HCT116 (cell line): Measurements from ENCODE around the gene CDR2. TPM values are rescaled to one million over a fixed set of nuclear protein-coding genes. Genes with fewer than 3 reads are reported as not detected.

Experiments used
- ATAC-seq: fragments of 200-7000 bp; cut with Tn5 transposase; 2 replicates; pipeline ENCODE4 v1.9.1; 2020; ENCODE audit warnings: mild to moderate bottlenecking, moderate library complexity
- BruUV-seq: library from RNA; stranded (reverse); fragments of 400-500 nt; replicated peaks from 2 replicates; lab custom pipeline; 2021; lab: Mats Ljungman, UMichigan
- CTCF ChIA-PET: fragments of 300-600 bp; sonication (Branson Sonifier 250); formaldehyde crosslinking; loops from one replicate; lab custom pipeline; 2021; ENCODE audit warnings: antibody characterized with exemption; lab: Charles Lee
- POLR2A ChIA-PET: fragments of 300-600, 350-600 bp; sonication (Branson Sonifier 250); formaldehyde crosslinking; loops from one replicate; lab custom pipeline; 2021; ENCODE audit warnings: antibody characterized with exemption; lab: Charles Lee
- RAD21 ChIA-PET, 2 experiments: fragments of 300-600 bp; sonication (Branson Sonifier 250); formaldehyde crosslinking; loops; one replicate each; lab custom pipeline; 2023; ENCODE audit warnings: low total read pairs in 2 of 2; ENCODE audit not compliant: uncharacterized antibody in 2 of 2, unreplicated experiment in 2 of 2, low non-redundant PET in 1 of 2; lab: Charles Lee
- DNase-seq: peaks from one replicate; pipeline ENCODE4 v3.0.0-alpha.2; 2010; ENCODE audit warnings: low read depth, low spot score
- H2AFZ ChIP-seq: fragments of 200-600 bp; shearing (Covaris generic), sonication (generic); 2 replicates; pipeline ENCODE4 v1.6.1; 2017; ENCODE audit warnings: low read depth, mixed run types, mixed read lengths, antibody characterized with exemption, low read length; ENCODE audit not compliant: poor library complexity, severe bottlenecking
- H3K27ac ChIP-seq: 2 replicates; pipeline ENCODE4 v1.5.1; 2012; ENCODE audit warnings: low read depth, low read length
- H3K27me3 ChIP-seq: fragments of 200-600 bp; sonication (generic); 2 replicates; pipeline ENCODE4 v1.6.1; 2016; ENCODE audit warnings: mixed run types, low read length, mixed read lengths; ENCODE audit not compliant: insufficient read depth
- H3K36me3 ChIP-seq, 2 experiments: fragments of 200-500 bp in 1 of 2; fragments of 200-600 bp in 1 of 2; sonication (Bioruptor generic) in 1 of 2; sonication (generic) in 1 of 2; 2 replicates each; pipeline versions ENCODE4 v1.5.1 to v1.6.1; 2014 to 2016; ENCODE audit warnings: low read length in 2 of 2, inconsistent platforms in 1 of 2, mixed read lengths in 1 of 2, mixed run types in 1 of 2; ENCODE audit not compliant: insufficient read depth in 2 of 2, control insufficient read depth in 1 of 2
- H3K4me1 ChIP-seq, 2 experiments: fragments of 200-600 bp in 1 of 2; sonication (generic) in 1 of 2; 2 replicates each; pipeline versions ENCODE4 v1.5.1 to v1.6.1; 2012 to 2017; ENCODE audit warnings: low read length in 2 of 2, inconsistent platforms in 1 of 2, mild to moderate bottlenecking in 1 of 2, mixed read lengths in 1 of 2, mixed run types in 1 of 2, moderate library complexity in 1 of 2; ENCODE audit not compliant: insufficient read depth in 2 of 2, control insufficient read depth in 1 of 2
- H3K4me2 ChIP-seq: fragments of 200-600 bp; sonication (generic); 2 replicates; pipeline ENCODE4 v1.6.1; 2017; ENCODE audit warnings: mixed run types, low read length, mixed read lengths
- H3K4me3 ChIP-seq, 2 experiments: fragments of 200-600 bp in 1 of 2; sonication (generic) in 1 of 2; replicated peaks in 1 of 2; 2 replicates each; pipeline ENCODE4 v1.5.1; 2011 to 2016; ENCODE audit warnings: low read length in 2 of 2, control low read depth in 1 of 2, low read depth in 1 of 2, mild to moderate bottlenecking in 1 of 2, mixed read lengths in 1 of 2, mixed run types in 1 of 2
- H3K79me2 ChIP-seq: fragments of 200-600 bp; sonication (generic); 2 replicates; pipeline ENCODE4 v1.6.1; 2017; ENCODE audit warnings: mild to moderate bottlenecking, mixed run types, low read length, moderate library complexity, mixed read lengths; ENCODE audit not compliant: insufficient read depth
- H3K9ac ChIP-seq: fragments of 200-600 bp; sonication (generic); 2 replicates; pipeline ENCODE4 v1.6.1; 2016; ENCODE audit warnings: low read length, mixed read lengths
- H3K9me2 ChIP-seq: fragments of 200-600 bp; sonication (generic), shearing (Covaris generic); 2 replicates; pipeline ENCODE4 v1.6.1; 2017; ENCODE audit warnings: mixed run types, mild to moderate bottlenecking, moderate library complexity; ENCODE audit not compliant: insufficient read depth
- H3K9me3 ChIP-seq, 2 experiments: fragments of 200-500 bp in 1 of 2; fragments of 200-600 bp in 1 of 2; sonication (Bioruptor generic) in 1 of 2; sonication (generic) in 1 of 2; 2 replicates each; pipeline ENCODE4 v1.6.1; 2014 to 2017; ENCODE audit warnings: low read length in 2 of 2, mixed read lengths in 2 of 2, inconsistent platforms in 1 of 2, low read depth in 1 of 2, mild to moderate bottlenecking in 1 of 2, mixed run types in 1 of 2, moderate library complexity in 1 of 2; ENCODE audit not compliant: control insufficient read depth in 1 of 2, insufficient read depth in 1 of 2
- H4K20me1 ChIP-seq: fragments of 200-600 bp; sonication (generic), shearing (Covaris generic); 2 replicates; pipeline ENCODE4 v1.6.1; 2017; ENCODE audit warnings: mixed run types, mild to moderate bottlenecking, moderate library complexity; ENCODE audit not compliant: insufficient read depth
- EZH2phosphoT487 ChIP-seq: fragments of 200-600 bp; IDR thresholded peaks from 2 replicates; pipeline ENCODE4 v1.6.1; 2018; ENCODE audit warnings: antibody characterized with exemption, borderline replicate concordance
- FOSL1 ChIP-seq: IDR thresholded peaks from 2 replicates; pipeline ENCODE4 v1.6.1; 2012; ENCODE audit warnings: low read depth
- intact Hi-C: fragments of 100-400 bp; cut with micrococcal nuclease; formaldehyde crosslinking; loops from 2 replicates; pipeline ENCODE4 v1.10.0; 2022
- total RNA-seq: library from RNA; stranded (reverse); gene quantifications from one replicate; pipeline ENCODE4 v1.2.1, GENCODE V29; 2021; ENCODE audit not compliant: unreplicated experiment
- TF ChIP-seq, protein P1 (sequence below), 3 experiments: fragments of 200-600 bp in 1 of 3; sonication (generic) in 1 of 3; IDR thresholded peaks in 2 of 3; conservative IDR thresholded peaks in 1 of 3; 2 replicates each; pipeline ENCODE4 v1.5.1; 2012 to 2017; ENCODE audit warnings: low read depth in 2 of 3, low read length in 2 of 3, antibody characterized with exemption in 1 of 3, borderline replicate concordance in 1 of 3, control low read depth in 1 of 3, mild to moderate bottlenecking in 1 of 3, mixed read lengths in 1 of 3, mixed run types in 1 of 3, moderate library complexity in 1 of 3; ENCODE audit not compliant: insufficient read depth in 1 of 3
- TF ChIP-seq, protein P2 (sequence below): IDR thresholded peaks from 2 replicates; pipeline ENCODE4 v1.6.1; 2011; ENCODE audit warnings: mild to moderate bottlenecking, low read length, moderate library complexity; ENCODE audit not compliant: insufficient replicate concordance; ENCODE audit errors: extremely low read depth

Gene CDR2
- total RNA-seq, 1 experiment from 2014 or later = 27.3 TPM

GRCh38 chr16:22336581-22336980 is 37.8 kb downstream of the CDR2 start:
- CTCF ChIA-PET = interaction anchor here (1.8 kb wide), 1 partner anchor 16 kb away, joined by 6 read pairs; no protein-coding TSS in a partner anchor
- Histone ChIP-seq H3K9ac (no peak overlapping the region), H3K4me2 (no peak overlapping the region), H3K9me2 (no peaks in the 10 kb centered on the region), H4K20me1 (no peaks in the 10 kb centered on the region), H2AFZ (no peak overlapping the region), H3K27ac (no peak overlapping the region), H3K4me1 (no peaks in the 10 kb centered on the region), H3K79me2 (peaks cover 7% of the 10 kb centered on the region), H3K4me3 (no peak overlapping the region), H3K27me3 (no peaks in the 10 kb centered on the region), H3K36me3 (peaks cover 15 to 38% of the 10 kb centered on the region in 2 experiments), H3K9me3 (peaks cover 0 to 5% of the 10 kb centered on the region in 2 experiments; a peak in 1 of 4 replicates)
- DNase-seq = no peak
- no peak for ATAC-seq
- intact Hi-C loops = no loop called here
- RAD21 ChIA-PET = no interaction called here
- TF ChIP-seq, protein P1, sequence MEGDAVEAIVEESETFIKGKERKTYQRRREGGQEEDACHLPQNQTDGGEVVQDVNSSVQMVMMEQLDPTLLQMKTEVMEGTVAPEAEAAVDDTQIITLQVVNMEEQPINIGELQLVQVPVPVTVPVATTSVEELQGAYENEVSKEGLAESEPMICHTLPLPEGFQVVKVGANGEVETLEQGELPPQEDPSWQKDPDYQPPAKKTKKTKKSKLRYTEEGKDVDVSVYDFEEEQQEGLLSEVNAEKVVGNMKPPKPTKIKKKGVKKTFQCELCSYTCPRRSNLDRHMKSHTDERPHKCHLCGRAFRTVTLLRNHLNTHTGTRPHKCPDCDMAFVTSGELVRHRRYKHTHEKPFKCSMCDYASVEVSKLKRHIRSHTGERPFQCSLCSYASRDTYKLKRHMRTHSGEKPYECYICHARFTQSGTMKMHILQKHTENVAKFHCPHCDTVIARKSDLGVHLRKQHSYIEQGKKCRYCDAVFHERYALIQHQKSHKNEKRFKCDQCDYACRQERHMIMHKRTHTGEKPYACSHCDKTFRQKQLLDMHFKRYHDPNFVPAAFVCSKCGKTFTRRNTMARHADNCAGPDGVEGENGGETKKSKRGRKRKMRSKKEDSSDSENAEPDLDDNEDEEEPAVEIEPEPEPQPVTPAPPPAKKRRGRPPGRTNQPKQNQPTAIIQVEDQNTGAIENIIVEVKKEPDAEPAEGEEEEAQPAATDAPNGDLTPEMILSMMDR (IDR thresholded peaks at IDR 0.05 in 2 of 3, conservative IDR thresholded peaks at IDR 0.05 in 1 of 3; ENCODE audit: borderline replicate concordance in 1 of 3, insufficient read depth in 1 of 3, low read depth in 2 of 3, low read length in 2 of 3) = no peak
- 0 out of 2 replicates have a peak, but pooled peaks have one; percentile 10 for TF ChIP-seq FOSL1
- TF ChIP-seq, protein P2, sequence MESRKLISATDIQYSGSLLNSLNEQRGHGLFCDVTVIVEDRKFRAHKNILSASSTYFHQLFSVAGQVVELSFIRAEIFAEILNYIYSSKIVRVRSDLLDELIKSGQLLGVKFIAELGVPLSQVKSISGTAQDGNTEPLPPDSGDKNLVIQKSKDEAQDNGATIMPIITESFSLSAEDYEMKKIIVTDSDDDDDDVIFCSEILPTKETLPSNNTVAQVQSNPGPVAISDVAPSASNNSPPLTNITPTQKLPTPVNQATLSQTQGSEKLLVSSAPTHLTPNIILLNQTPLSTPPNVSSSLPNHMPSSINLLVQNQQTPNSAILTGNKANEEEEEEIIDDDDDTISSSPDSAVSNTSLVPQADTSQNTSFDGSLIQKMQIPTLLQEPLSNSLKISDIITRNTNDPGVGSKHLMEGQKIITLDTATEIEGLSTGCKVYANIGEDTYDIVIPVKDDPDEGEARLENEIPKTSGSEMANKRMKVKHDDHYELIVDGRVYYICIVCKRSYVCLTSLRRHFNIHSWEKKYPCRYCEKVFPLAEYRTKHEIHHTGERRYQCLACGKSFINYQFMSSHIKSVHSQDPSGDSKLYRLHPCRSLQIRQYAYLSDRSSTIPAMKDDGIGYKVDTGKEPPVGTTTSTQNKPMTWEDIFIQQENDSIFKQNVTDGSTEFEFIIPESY = no peak
- no peak for TF ChIP-seq EZH2phosphoT487
- no TSS peak for BruUV-seq
- POLR2A ChIA-PET = no interaction called here
